ENCODE data around the gene HMGB1.
A peak's percentile ranks its signal among the peaks of the same experiment; 100 is the strongest.

HMGB1 gene

DNA sequence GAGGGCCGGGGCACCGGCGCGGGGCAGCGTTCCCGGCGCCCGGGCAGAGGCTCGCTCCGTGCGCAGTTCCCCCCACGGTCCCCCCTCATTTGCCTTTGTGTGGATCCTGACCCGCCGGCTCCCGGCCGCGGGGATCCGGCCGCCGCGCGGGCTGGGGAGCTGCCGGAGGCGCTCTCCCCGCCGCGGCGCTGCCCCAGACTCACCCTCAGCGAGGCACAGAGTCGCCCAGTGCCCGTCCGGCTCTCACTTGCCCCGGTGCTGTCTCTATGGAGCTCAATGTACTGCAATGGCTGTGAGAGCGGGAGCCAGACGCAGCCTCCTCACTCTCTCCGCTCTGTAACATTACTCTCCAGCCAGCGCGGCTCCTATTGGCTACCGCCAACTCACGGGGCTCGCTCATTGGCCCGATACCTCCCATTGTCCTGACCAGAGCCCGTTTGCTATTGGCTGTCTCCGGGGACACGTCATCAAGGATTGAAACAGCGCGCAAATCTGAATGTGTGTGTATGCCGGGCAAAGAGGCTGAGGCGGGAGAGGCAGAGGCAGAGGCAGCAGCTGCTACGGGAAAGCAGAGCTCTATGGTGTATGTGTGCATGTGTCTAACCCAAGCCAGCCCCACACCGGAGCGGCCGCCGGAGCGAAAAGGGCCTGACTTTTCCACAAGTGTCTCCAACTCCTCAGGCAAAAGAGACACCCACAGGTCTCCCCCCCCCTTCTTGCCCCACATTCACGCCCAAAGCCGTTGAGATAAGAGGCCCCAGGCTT is at the start of gene HMGB1:
TSS of gene HMGB1 (minus strand) at position 344 of the 765 bp plus-strand sequence. CDS start 2,256 bp downstream, outside the sequence.
- DNase-seq: peak; percentile 95

DNA sequence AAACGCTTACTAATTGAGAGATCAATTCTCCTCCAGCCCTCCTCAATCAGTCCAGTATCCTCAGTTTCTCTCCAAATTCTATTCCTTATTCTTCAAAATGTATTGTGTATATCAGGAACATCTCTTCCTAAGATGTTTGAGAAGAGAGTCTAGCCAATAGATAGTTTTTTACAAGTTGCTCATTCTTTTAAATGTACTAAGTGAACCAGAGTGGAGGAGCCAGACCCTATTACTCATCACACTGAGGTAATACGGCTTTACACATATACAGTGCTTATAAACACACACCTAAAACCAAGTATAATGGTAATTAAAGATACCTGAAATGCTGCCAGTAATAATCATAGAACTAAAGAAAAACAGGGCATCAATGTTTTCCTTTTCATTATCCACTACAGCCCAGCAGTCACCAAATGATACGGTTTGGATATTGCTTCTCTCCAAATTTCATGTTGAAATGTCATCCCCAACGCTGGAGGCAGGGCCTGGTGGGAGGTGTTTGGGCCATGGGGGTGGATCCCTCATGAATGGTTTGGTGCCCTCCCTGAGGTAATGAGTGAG is 45.2 kb upstream of the HMGB1 start:
- no peak for DNase-seq

GRCh38 chr13:30510091-30510490 is 44.4 kb upstream of the HMGB1 start:
- DNase-seq: no peak

DNA sequence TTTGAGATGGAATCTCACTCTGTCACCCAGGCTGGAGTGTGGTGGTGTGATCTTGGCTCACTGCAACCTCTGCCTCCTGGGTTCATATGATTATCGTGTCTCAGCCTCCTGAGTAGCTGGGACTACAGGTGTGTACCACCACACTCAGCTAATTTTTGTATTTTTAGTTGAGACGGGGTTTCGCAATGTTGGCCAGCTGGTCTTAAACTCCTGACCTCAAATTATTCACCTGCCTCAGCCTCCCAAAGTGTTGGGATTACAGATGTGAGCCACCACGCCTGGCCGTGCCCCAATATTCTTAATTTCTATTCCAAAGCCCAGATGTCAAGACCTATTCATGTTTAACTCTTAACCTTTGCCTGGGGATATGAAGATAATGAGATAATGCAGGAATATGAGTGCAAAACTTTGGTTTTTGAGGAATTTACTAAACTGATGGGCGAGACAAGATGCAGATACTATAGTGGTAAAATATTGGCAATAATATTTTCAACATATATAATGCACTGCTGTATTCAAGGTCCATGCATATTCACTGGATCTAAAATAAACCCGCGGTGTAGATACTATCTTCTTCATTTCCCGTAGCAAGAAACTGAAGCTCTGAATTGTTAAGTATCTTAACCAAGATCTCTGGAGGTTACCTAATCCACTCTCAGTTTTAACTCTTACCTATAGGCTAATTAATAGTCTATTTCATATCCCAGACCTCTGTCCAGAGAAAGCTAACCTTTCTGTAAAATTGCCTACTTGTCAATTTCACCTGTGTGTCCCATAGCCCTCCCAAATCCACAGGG is 43.7 kb upstream of the HMGB1 start:
- no peak for DNase-seq

DNA sequence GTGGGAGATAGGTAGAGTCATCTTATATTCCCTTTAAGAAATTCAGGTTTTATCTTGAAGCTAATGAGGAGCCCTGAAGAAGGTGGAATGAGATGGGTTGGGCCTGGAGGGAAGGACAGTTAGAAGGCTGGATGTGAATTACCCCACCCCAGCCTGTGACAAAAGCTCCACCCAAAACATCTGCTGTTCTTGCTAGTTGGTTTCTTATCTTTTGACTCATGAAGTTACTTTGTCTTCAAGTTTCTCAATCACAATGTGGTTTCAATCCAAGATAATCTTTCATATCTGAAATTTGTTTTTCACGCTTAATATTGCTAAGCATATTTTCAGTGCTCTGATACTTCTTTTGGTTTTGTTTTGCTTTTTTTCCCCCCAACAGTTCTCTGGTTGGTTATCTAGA is 38.3 kb upstream of the HMGB1 start:
- DNase-seq: no peak

DNA sequence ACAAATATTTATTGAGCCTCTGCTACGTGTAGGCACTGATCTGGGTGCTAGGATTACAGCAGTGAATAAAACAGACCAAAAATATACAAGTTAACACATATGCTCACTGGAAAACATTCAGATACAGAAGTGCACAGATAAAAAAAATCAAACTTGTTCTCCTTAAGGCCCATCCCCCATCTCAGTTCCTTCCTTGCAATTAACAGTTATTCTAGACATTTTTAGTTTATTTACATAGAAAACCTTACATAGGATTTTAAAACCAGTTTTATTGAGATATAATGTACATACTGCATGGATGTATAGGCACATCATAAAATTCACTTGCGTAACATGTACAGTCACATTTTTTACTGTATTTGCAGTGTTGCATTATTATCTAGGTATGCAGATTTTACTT is 36.5 kb upstream of the HMGB1 start:
- DNase-seq: no peak

GRCh38 chr13:30499338-30499737 is 33.6 kb upstream of the HMGB1 start:
- DNase-seq: no peak

GRCh38 chr13:30496147-30496546 is 30.4 kb upstream of the HMGB1 start:
- no peak for DNase-seq

- DNase-seq: no peak
Observed at GRCh38 chr13:30495746-30496145, 30.0 kb upstream of the HMGB1 start.

DNA sequence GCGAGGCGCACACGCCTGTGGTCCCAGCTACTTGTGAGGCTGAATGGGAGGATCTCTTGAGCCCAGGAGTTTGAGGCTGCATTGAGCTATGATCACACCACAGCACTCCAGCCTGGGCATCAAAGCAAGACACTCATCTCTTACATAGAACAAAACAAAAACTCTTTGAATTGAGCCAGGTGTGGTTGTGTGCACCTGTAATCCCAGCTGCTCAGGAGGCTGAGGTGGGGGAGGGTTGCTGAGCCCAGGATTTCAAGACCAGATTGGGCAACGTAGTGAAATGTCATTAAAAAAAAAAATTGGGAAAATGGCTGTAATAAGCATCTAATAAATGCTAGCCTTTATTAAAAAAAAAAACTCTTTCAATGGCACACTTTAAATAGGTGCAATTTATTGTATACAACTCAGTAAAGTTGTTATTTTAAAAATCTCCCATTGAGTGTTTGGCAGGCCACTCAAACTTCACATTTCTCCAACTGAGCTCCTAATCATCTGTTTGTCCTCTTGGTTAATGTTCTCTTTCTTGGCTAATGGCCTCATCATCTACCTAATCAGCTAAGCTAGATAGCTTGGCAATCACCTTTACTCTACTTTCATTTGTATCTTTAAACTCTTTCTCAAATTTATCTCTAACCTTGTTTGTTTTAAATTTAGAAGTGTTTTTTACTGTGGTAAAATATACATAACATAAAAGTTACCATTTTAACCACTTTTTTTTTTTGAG is 28.1 kb upstream of the HMGB1 start:
- DNase-seq: peak; percentile 53

GRCh38 chr13:30487075-30487470 is 21.3 kb upstream of the HMGB1 start:
- no peak for DNase-seq

- DNase-seq: no peak
Observed at GRCh38 chr13:30486230-30487074, 20.7 kb upstream of the HMGB1 start.

GRCh38 chr13:30481241-30481760 is 15.6 kb upstream of the HMGB1 start:
- DNase-seq: no peak

DNA sequence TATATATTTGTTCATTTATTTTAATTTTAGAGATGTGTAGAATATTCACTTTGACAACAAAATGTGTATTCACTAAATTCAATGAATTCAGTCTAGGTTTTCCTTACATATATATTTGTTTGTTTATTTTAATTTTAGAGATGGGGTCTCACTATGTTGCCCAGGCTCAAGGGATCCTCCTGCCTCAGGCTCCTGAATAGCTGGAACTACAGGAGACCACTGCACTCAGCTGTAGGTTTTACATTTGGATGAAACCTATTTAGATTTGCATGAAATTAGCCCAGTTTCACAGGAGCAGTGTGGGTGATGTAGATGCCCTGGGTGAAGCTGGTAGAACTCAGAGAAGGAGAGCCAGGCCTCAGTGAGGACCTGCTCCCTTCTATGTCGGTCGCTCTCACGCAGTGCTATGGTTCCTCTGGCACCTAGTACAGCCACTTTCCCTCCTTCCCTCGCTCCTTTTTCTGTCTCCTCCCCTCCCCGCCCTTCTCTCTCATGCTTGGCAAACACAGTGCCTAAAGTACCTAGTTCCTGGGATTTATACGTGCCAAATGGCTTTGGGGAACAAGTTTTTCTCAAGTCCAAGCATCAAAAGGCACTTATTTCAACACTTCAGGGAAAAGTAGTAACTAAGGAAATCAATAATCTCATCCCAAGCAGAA is 14.7 kb upstream of the HMGB1 start:
- DNase-seq: no peak

- no peak for DNase-seq
Observed at GRCh38 chr13:30479883-30480219, 14.1 kb upstream of the HMGB1 start.

- no peak for DNase-seq
Observed at GRCh38 chr13:30479154-30479882, 13.6 kb upstream of the HMGB1 start.

DNA sequence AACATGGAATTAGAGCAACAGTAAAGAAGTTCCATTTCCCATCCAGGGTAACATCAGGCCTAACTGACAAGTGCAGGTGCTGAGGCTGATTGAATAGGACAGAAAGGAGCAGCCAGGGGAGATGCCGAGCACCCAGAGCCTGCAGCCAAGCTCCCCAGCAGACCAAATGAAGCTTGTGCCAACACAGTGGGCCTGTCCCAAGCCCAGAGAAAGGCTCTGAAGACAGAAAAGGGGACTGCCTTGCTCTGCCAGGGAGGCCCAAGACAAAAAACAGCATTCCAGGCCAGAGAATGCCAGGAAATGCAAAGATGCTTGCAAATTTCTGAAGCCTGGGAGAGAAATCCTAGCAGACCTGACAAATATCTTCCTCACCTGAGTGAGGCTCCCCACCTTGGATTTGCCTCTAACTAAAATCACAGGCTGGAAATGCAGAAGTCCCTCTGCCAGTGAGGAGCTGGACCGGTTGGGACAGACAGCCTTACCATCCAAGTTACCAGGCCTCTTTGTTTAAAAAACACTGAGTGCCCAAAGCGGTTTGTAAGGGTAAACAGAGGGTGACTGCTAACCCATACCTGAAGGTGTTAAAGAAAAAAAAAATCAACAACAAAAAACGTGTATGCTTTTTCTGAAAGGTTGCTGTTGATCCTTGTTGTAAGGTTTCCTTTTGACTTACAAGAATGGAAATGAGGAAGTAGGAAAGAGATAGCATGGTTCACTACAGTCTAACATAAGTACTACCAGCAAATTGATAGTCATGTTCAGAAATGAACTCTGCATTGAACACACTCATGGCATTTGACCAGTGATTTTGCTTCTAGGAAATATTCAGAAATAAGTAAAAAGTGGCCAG is 11.8 kb upstream of the HMGB1 start:
- DNase-seq: no peak

- DNase-seq: no peak
Observed at GRCh38 chr13:30473675-30474074, 7.9 kb upstream of the HMGB1 start.

- DNase-seq: peak; percentile 3
Observed at GRCh38 chr13:30466841-30467252, 1.1 kb upstream of the HMGB1 start.

- no peak for DNase-seq
Observed at GRCh38 chr13:30466358-30466714, 600 bp upstream of the HMGB1 start.
